GM12892 (cell line): ENCODE results near the gene DTNBP1.

Experiments
- POLR2A ChIP-seq: IDR thresholded peaks from 2 replicates; pipeline ENCODE4 v1.6.1; 2011; ENCODE audit warnings: low read depth, low read length, control low read depth
- POLR2AphosphoS5 ChIP-seq: IDR thresholded peaks from 2 replicates; pipeline ENCODE4 v1.6.1; 2011; ENCODE audit warnings: low read depth, low read length, control low read depth

- no peak for TF ChIP-seq POLR2AphosphoS5
- no peak for TF ChIP-seq POLR2A
These were observed 101.2 kb downstream of the DTNBP1 start for GRCh38 chr6:15561447-15562199.
